HCT116 (cell line): ENCODE results near the gene PCNP. TPM values are rescaled to one million over a fixed set of nuclear protein-coding genes. Genes with fewer than 3 reads are reported as not detected.

Source experiments
- ATAC-seq: fragments of 200-7000 bp; cut with Tn5 transposase; 2 replicates; pipeline ENCODE4 v1.9.1; 2020; ENCODE audit warnings: mild to moderate bottlenecking, moderate library complexity
- BruUV-seq: library from RNA; stranded (reverse); fragments of 400-500 nt; replicated peaks from 2 replicates; lab custom pipeline; 2021; lab: Mats Ljungman, UMichigan
- CTCF ChIA-PET: fragments of 300-600 bp; sonication (Branson Sonifier 250); formaldehyde crosslinking; loops from one replicate; lab custom pipeline; 2021; ENCODE audit warnings: antibody characterized with exemption; lab: Charles Lee
- POLR2A ChIA-PET: fragments of 300-600, 350-600 bp; sonication (Branson Sonifier 250); formaldehyde crosslinking; loops from one replicate; lab custom pipeline; 2021; ENCODE audit warnings: antibody characterized with exemption; lab: Charles Lee
- RAD21 ChIA-PET, 2 experiments: fragments of 300-600 bp; sonication (Branson Sonifier 250); formaldehyde crosslinking; loops; one replicate each; lab custom pipeline; 2023; ENCODE audit warnings: low total read pairs in 2 of 2; ENCODE audit not compliant: uncharacterized antibody in 2 of 2, unreplicated experiment in 2 of 2, low non-redundant PET in 1 of 2; lab: Charles Lee
- DNase-seq: peaks from one replicate; pipeline ENCODE4 v3.0.0-alpha.2; 2010; ENCODE audit warnings: low read depth, low spot score
- H2AFZ ChIP-seq: fragments of 200-600 bp; shearing (Covaris generic), sonication (generic); 2 replicates; pipeline ENCODE4 v1.6.1; 2017; ENCODE audit warnings: low read depth, mixed run types, mixed read lengths, antibody characterized with exemption, low read length; ENCODE audit not compliant: poor library complexity, severe bottlenecking
- H3K27ac ChIP-seq: 2 replicates; pipeline ENCODE4 v1.5.1; 2012; ENCODE audit warnings: low read depth, low read length
- H3K27me3 ChIP-seq: fragments of 200-600 bp; sonication (generic); 2 replicates; pipeline ENCODE4 v1.6.1; 2016; ENCODE audit warnings: mixed run types, low read length, mixed read lengths; ENCODE audit not compliant: insufficient read depth
- H3K36me3 ChIP-seq, 2 experiments: fragments of 200-500 bp in 1 of 2; fragments of 200-600 bp in 1 of 2; sonication (Bioruptor generic) in 1 of 2; sonication (generic) in 1 of 2; 2 replicates each; pipeline versions ENCODE4 v1.5.1 to v1.6.1; 2014 to 2016; ENCODE audit warnings: low read length in 2 of 2, inconsistent platforms in 1 of 2, mixed read lengths in 1 of 2, mixed run types in 1 of 2; ENCODE audit not compliant: insufficient read depth in 2 of 2, control insufficient read depth in 1 of 2
- H3K4me1 ChIP-seq, 2 experiments: fragments of 200-600 bp in 1 of 2; sonication (generic) in 1 of 2; 2 replicates each; pipeline versions ENCODE4 v1.5.1 to v1.6.1; 2012 to 2017; ENCODE audit warnings: low read length in 2 of 2, inconsistent platforms in 1 of 2, mild to moderate bottlenecking in 1 of 2, mixed read lengths in 1 of 2, mixed run types in 1 of 2, moderate library complexity in 1 of 2; ENCODE audit not compliant: insufficient read depth in 2 of 2, control insufficient read depth in 1 of 2
- H3K4me2 ChIP-seq: fragments of 200-600 bp; sonication (generic); 2 replicates; pipeline ENCODE4 v1.6.1; 2017; ENCODE audit warnings: mixed run types, low read length, mixed read lengths
- H3K4me3 ChIP-seq, 2 experiments: fragments of 200-600 bp in 1 of 2; sonication (generic) in 1 of 2; replicated peaks in 1 of 2; 2 replicates each; pipeline ENCODE4 v1.5.1; 2011 to 2016; ENCODE audit warnings: low read length in 2 of 2, control low read depth in 1 of 2, low read depth in 1 of 2, mild to moderate bottlenecking in 1 of 2, mixed read lengths in 1 of 2, mixed run types in 1 of 2
- H3K79me2 ChIP-seq: fragments of 200-600 bp; sonication (generic); 2 replicates; pipeline ENCODE4 v1.6.1; 2017; ENCODE audit warnings: mild to moderate bottlenecking, mixed run types, low read length, moderate library complexity, mixed read lengths; ENCODE audit not compliant: insufficient read depth
- H3K9ac ChIP-seq: fragments of 200-600 bp; sonication (generic); 2 replicates; pipeline ENCODE4 v1.6.1; 2016; ENCODE audit warnings: low read length, mixed read lengths
- H3K9me2 ChIP-seq: fragments of 200-600 bp; sonication (generic), shearing (Covaris generic); 2 replicates; pipeline ENCODE4 v1.6.1; 2017; ENCODE audit warnings: mixed run types, mild to moderate bottlenecking, moderate library complexity; ENCODE audit not compliant: insufficient read depth
- H3K9me3 ChIP-seq, 2 experiments: fragments of 200-500 bp in 1 of 2; fragments of 200-600 bp in 1 of 2; sonication (Bioruptor generic) in 1 of 2; sonication (generic) in 1 of 2; 2 replicates each; pipeline ENCODE4 v1.6.1; 2014 to 2017; ENCODE audit warnings: low read length in 2 of 2, mixed read lengths in 2 of 2, inconsistent platforms in 1 of 2, low read depth in 1 of 2, mild to moderate bottlenecking in 1 of 2, mixed run types in 1 of 2, moderate library complexity in 1 of 2; ENCODE audit not compliant: control insufficient read depth in 1 of 2, insufficient read depth in 1 of 2
- H4K20me1 ChIP-seq: fragments of 200-600 bp; sonication (generic), shearing (Covaris generic); 2 replicates; pipeline ENCODE4 v1.6.1; 2017; ENCODE audit warnings: mixed run types, mild to moderate bottlenecking, moderate library complexity; ENCODE audit not compliant: insufficient read depth
- CTCF ChIP-seq, 3 experiments: fragments of 200-600 bp in 1 of 3; sonication (generic) in 1 of 3; IDR thresholded peaks in 2 of 3; conservative IDR thresholded peaks in 1 of 3; 2 replicates each; pipeline ENCODE4 v1.5.1; 2012 to 2017; ENCODE audit warnings: low read depth in 2 of 3, low read length in 2 of 3, antibody characterized with exemption in 1 of 3, borderline replicate concordance in 1 of 3, control low read depth in 1 of 3, mild to moderate bottlenecking in 1 of 3, mixed read lengths in 1 of 3, mixed run types in 1 of 3, moderate library complexity in 1 of 3; ENCODE audit not compliant: insufficient read depth in 1 of 3
- EGR1 ChIP-seq: IDR thresholded peaks from 2 replicates; pipeline ENCODE4 v1.6.1; 2012; ENCODE audit warnings: low read depth
- ELF1 ChIP-seq: IDR thresholded peaks from 2 replicates; pipeline ENCODE4 v1.6.1; 2012; ENCODE audit warnings: low read depth, borderline replicate concordance
- EZH2 ChIP-seq: fragments of 200-600 bp; sonication (generic); IDR thresholded peaks from 2 replicates; pipeline ENCODE4 v1.6.1; 2017; ENCODE audit warnings: antibody characterized with exemption, mixed run types
- EZH2phosphoT487 ChIP-seq: fragments of 200-600 bp; IDR thresholded peaks from 2 replicates; pipeline ENCODE4 v1.6.1; 2018; ENCODE audit warnings: antibody characterized with exemption, borderline replicate concordance
- FOSL1 ChIP-seq: IDR thresholded peaks from 2 replicates; pipeline ENCODE4 v1.6.1; 2012; ENCODE audit warnings: low read depth
- JUND ChIP-seq: IDR thresholded peaks from 2 replicates; pipeline ENCODE4 v1.6.1; 2012
- MAX ChIP-seq: IDR thresholded peaks from 2 replicates; pipeline ENCODE4 v1.6.1; 2012
- RAD21 ChIP-seq: IDR thresholded peaks from 2 replicates; pipeline ENCODE4 v1.6.1; 2012; ENCODE audit warnings: low read depth, mild to moderate bottlenecking
- SIN3A ChIP-seq: IDR thresholded peaks from 2 replicates; pipeline ENCODE4 v1.6.1; 2012; ENCODE audit warnings: low read depth
- SRF ChIP-seq: IDR thresholded peaks from 2 replicates; pipeline ENCODE4 v1.6.1; 2012; ENCODE audit warnings: low read depth
- YY1 ChIP-seq: IDR thresholded peaks from 2 replicates; pipeline ENCODE4 v1.6.1; 2011; ENCODE audit warnings: low read length, low read depth, moderate library complexity, mild to moderate bottlenecking; ENCODE audit not compliant: insufficient replicate concordance; ENCODE audit errors: extremely low read depth
- ZBTB33 ChIP-seq: IDR thresholded peaks from 2 replicates; pipeline ENCODE4 v1.6.1; 2011; ENCODE audit warnings: mild to moderate bottlenecking, low read length, moderate library complexity; ENCODE audit not compliant: insufficient replicate concordance; ENCODE audit errors: extremely low read depth
- ZNF274 ChIP-seq: fragments of 200-500 bp; sonication (Bioruptor generic); IDR thresholded peaks from 2 replicates; pipeline ENCODE4 v1.6.1; 2014; ENCODE audit warnings: mild to moderate bottlenecking, low read depth, low read length, inconsistent platforms
- intact Hi-C: fragments of 100-400 bp; cut with micrococcal nuclease; formaldehyde crosslinking; loops from 2 replicates; pipeline ENCODE4 v1.10.0; 2022
- total RNA-seq: library from RNA; stranded (reverse); gene quantifications from one replicate; pipeline ENCODE4 v1.2.1, GENCODE V29; 2021; ENCODE audit not compliant: unreplicated experiment

Gene PCNP
- total RNA-seq, 1 experiment from 2014 or later = 177 TPM

- TF ChIP-seq YY1 = no peak
- TF ChIP-seq ZNF274 = no peak
- no peak for TF ChIP-seq EZH2phosphoT487
- no peak for TF ChIP-seq SIN3A
- TF ChIP-seq RAD21 = no peak
These were observed 17.1 kb downstream of the PCNP start (continued) for GRCh38 chr3:101591071-101591470.

- no peak overlapping the region for H3K4me3 ChIP-seq
- intact Hi-C loops = no loop called here
- H3K9ac ChIP-seq = no peak overlapping the region
- peaks cover 0 to 10% of the 10 kb centered on the region in 2 experiments; a peak in 2 of 4 replicates for H3K4me1 ChIP-seq
- no peaks in the 10 kb centered on the region for H3K79me2 ChIP-seq
- H3K4me2 ChIP-seq = no peak overlapping the region
- H3K9me2 ChIP-seq = no peaks in the 10 kb centered on the region
- CTCF ChIA-PET = no interaction called here
- TF ChIP-seq EZH2 (no peak), EGR1 (no peak)
- TF ChIP-seq, all 23 proteins: peak for 0
- no TSS peak for BruUV-seq
- Histone ChIP-seq H3K27me3 (no peaks in the 10 kb centered on the region), H3K27ac (no peak overlapping the region), H3K36me3 (no peaks in the 10 kb centered on the region), H3K9me3 (no peaks in the 10 kb centered on the region), H4K20me1 (no peaks in the 10 kb centered on the region), H2AFZ (no peak overlapping the region)
- no peak for ATAC-seq
- ChIA-PET RAD21 (no interaction called here), POLR2A (no interaction called here)
- DNase-seq = no peak
These were observed 28.8 kb downstream of the PCNP start for GRCh38 chr3:101602731-101603130.

- ChIA-PET RAD21 (no interaction called here), CTCF (no interaction called here), POLR2A (no interaction called here)
- H3K79me2 ChIP-seq = no peaks in the 10 kb centered on the region
- no peak overlapping the region for H3K4me3 ChIP-seq
- TF ChIP-seq FOSL1 (no peak), RAD21 (no peak), JUND (no peak), SRF (no peak), ELF1 (no peak), ZBTB33 (no peak), MAX (no peak), CTCF (IDR thresholded peaks at IDR 0.05 in 2 of 3, conservative IDR thresholded peaks at IDR 0.05 in 1 of 3; ENCODE audit: borderline replicate concordance in 1 of 3, insufficient read depth in 1 of 3, low read depth in 2 of 3, low read length in 2 of 3) (no peak), SIN3A (no peak), ZNF274 (no peak)
- no peaks in the 10 kb centered on the region for H3K9me3 ChIP-seq
- no peaks in the 10 kb centered on the region for H3K36me3 ChIP-seq
- no peak overlapping the region for H3K4me2 ChIP-seq
- ATAC-seq (no peak), DNase-seq (no peak)
- no peak overlapping the region for H3K27ac ChIP-seq
- peaks cover 0 to 10% of the 10 kb centered on the region in 2 experiments; a peak in 2 of 4 replicates for H3K4me1 ChIP-seq
- H3K27me3 ChIP-seq = no peaks in the 10 kb centered on the region
- H3K9me2 ChIP-seq = no peaks in the 10 kb centered on the region
- H4K20me1 ChIP-seq = no peaks in the 10 kb centered on the region
- intact Hi-C loops = no loop called here
- no peak overlapping the region for H3K9ac ChIP-seq
- BruUV-seq = no TSS peak
- H2AFZ ChIP-seq = no peak overlapping the region
These were observed 29.2 kb downstream of the PCNP start for GRCh38 chr3:101603184-101603583.
